ENCODE measurements around the gene ZNF365. TPM values are rescaled to one million over a fixed set of nuclear protein-coding genes. Genes with fewer than 3 reads are reported as not detected.

Gene ZNF365
- total RNA-seq, 1 donor from 2014 or later = 0.26 TPM

- no peak overlapping the region for H3K4me3 Mint-ChIP-seq
- no peaks in the 10 kb centered on the region for H3K4me1 Mint-ChIP-seq
- H3K27me3 ChIP-seq = no peaks in the 10 kb centered on the region
- H4K20me1 ChIP-seq (ENCODE audit: low read depth) = no peaks in the 10 kb centered on the region
- H3K27me3 Mint-ChIP-seq (ENCODE audit: insufficient read depth, low read depth) = no peaks in the 10 kb centered on the region
- H3K9me3 Mint-ChIP-seq = peaks cover 39% of the 10 kb centered on the region
- no peak for DNase-seq (ENCODE audit: low spot score)
- H3K27ac Mint-ChIP-seq = no peak overlapping the region
- H3F3A ChIP-seq (ENCODE audit: low read depth) = no peaks in the 10 kb centered on the region
- H3K36me3 ChIP-seq = no peaks in the 10 kb centered on the region
- no peak overlapping the region for H3K27ac ChIP-seq
- no peak overlapping the region for H3K9ac ChIP-seq
- H2AFZ ChIP-seq (replicated peaks) = no peak overlapping the region
- H3K4me2 ChIP-seq = no peak overlapping the region
- H3K4me3 ChIP-seq = no peak overlapping the region
- H3K79me2 ChIP-seq (ENCODE audit: low read depth) = no peaks in the 10 kb centered on the region
- no peak for TF ChIP-seq CTCF (IDR thresholded peaks at IDR 0.05)
- TF ChIP-seq EZH2 (IDR thresholded peaks at IDR 0.05) = no peak
- no peak for TF ChIP-seq EZH2phosphoT487 (IDR thresholded peaks at IDR 0.05)
- H3K9me3 ChIP-seq (ENCODE audit: low read depth) = peaks cover 19% of the 10 kb centered on the region
- no peaks in the 10 kb centered on the region for H3K4me1 ChIP-seq
- H3K36me3 Mint-ChIP-seq = no peaks in the 10 kb centered on the region
Observed at GRCh38 chr10:62341419-62341818, 32.8 kb upstream of the ZNF365 start.

GRCh38 chr10:62343000-62343399 is 31.2 kb upstream of the ZNF365 start:
- no peak for DNase-seq (ENCODE audit: low spot score)
- Histone ChIP-seq H3K4me3 (no peak overlapping the region), H3K9ac (no peak overlapping the region), H3K4me2 (no peak overlapping the region), H3F3A (ENCODE audit: low read depth) (no peaks in the 10 kb centered on the region), H3K79me2 (ENCODE audit: low read depth) (no peaks in the 10 kb centered on the region), H3K27ac (no peak overlapping the region), H4K20me1 (ENCODE audit: low read depth) (no peaks in the 10 kb centered on the region), H2AFZ (replicated peaks) (no peak overlapping the region), H3K27me3 (no peaks in the 10 kb centered on the region), H3K36me3 (no peaks in the 10 kb centered on the region), H3K9me3 (ENCODE audit: low read depth) (peaks cover 19% of the 10 kb centered on the region), H3K4me1 (no peaks in the 10 kb centered on the region)
- Mint-ChIP-seq H3K9me3 (peaks cover 45% of the 10 kb centered on the region), H3K36me3 (no peaks in the 10 kb centered on the region), H3K27ac (no peak overlapping the region), H3K4me3 (no peak overlapping the region), H3K27me3 (ENCODE audit: insufficient read depth, low read depth) (no peaks in the 10 kb centered on the region), H3K4me1 (no peaks in the 10 kb centered on the region)
- TF ChIP-seq EZH2 (IDR thresholded peaks at IDR 0.05) = no peak
- TF ChIP-seq EZH2phosphoT487 (IDR thresholded peaks at IDR 0.05) = no peak
- TF ChIP-seq CTCF (IDR thresholded peaks at IDR 0.05) = no peak

GRCh38 chr10:62348029-62348428 is 26.1 kb upstream of the ZNF365 start:
- H3K79me2 ChIP-seq (ENCODE audit: low read depth) = no peaks in the 10 kb centered on the region
- H3K9me3 Mint-ChIP-seq = peaks cover 39% of the 10 kb centered on the region

More at GRCh38 chr10:62348029-62348428, 26.1 kb upstream of the ZNF365 start:
- H3K4me2 ChIP-seq = no peak overlapping the region
- no peak for TF ChIP-seq CTCF (IDR thresholded peaks at IDR 0.05)
- TF ChIP-seq EZH2 (IDR thresholded peaks at IDR 0.05) = no peak
- H3K4me1 Mint-ChIP-seq = no peaks in the 10 kb centered on the region
- H2AFZ ChIP-seq (replicated peaks) = no peak overlapping the region
- no peak for DNase-seq (ENCODE audit: low spot score)
- peaks cover 2% of the 10 kb centered on the region for H3K36me3 Mint-ChIP-seq
- no peaks in the 10 kb centered on the region for H3K27me3 Mint-ChIP-seq (ENCODE audit: insufficient read depth, low read depth)
- H3K4me1 ChIP-seq = no peaks in the 10 kb centered on the region
- H3K4me3 Mint-ChIP-seq = no peak overlapping the region
- H3K27ac Mint-ChIP-seq = no peak overlapping the region
- no peaks in the 10 kb centered on the region for H4K20me1 ChIP-seq (ENCODE audit: low read depth)
- peaks cover 2% of the 10 kb centered on the region for H3K9me3 ChIP-seq (ENCODE audit: low read depth)
- no peak overlapping the region for H3K9ac ChIP-seq
- H3K27ac ChIP-seq = no peak overlapping the region
- H3K4me3 ChIP-seq = no peak overlapping the region
- H3F3A ChIP-seq (ENCODE audit: low read depth) = no peaks in the 10 kb centered on the region
- H3K27me3 ChIP-seq = no peaks in the 10 kb centered on the region
- H3K36me3 ChIP-seq = no peaks in the 10 kb centered on the region
